Large intestine (tissue), 3 donors: ENCODE measurements around the gene PSMD12. TPM values are rescaled to one million over a fixed set of nuclear protein-coding genes. Genes with fewer than 3 reads are reported as not detected.
"Not testable (repeated sequence)": the region's sequence is repeated elsewhere in the genome, so short reads cannot be mapped to it uniquely, and the experiment has no call there.

ENCODE experiments used
- DNase-seq, 2 donors: peaks; one replicate each; pipeline versions ENCODE4 v3.0.0 to v3.0.0-alpha.2; 2013
- H3K27ac ChIP-seq: one replicate; pipeline ENCODE4 v1.5.1; 2013; ENCODE audit warnings: low read length
- H3K27me3 ChIP-seq: 2 replicates; pipeline ENCODE4 v1.6.1; 2013; ENCODE audit warnings: low read length; ENCODE audit not compliant: control insufficient read depth, insufficient read depth
- H3K36me3 ChIP-seq: 2 replicates; pipeline ENCODE4 v1.6.1; 2013; ENCODE audit warnings: low read length; ENCODE audit not compliant: control insufficient read depth, insufficient read depth
- H3K4me1 ChIP-seq: one replicate; pipeline ENCODE4 v1.6.1; 2013; ENCODE audit warnings: low read length; ENCODE audit not compliant: control insufficient read depth, insufficient read depth
- H3K4me3 ChIP-seq: one replicate; pipeline ENCODE4 v1.5.1; 2013; ENCODE audit warnings: low read length
- H3K9me3 ChIP-seq: one replicate; pipeline ENCODE4 v1.6.1; 2013; ENCODE audit warnings: mild to moderate bottlenecking, low read depth, low read length, moderate library complexity; ENCODE audit not compliant: control insufficient read depth
- WGBS: methylation state at CpG from one replicate; pipeline ENCODE4 v1.1.5; 2013; ENCODE audit warnings: low lambda C conversion rate; ENCODE audit not compliant: insufficient coverage; 5-methylcytosine and 5-hydroxymethylcytosine counted together
- polyA plus RNA-seq: library from polyadenylated mRNA; unstranded; fragments of 120-200 nt; gene quantifications from one replicate; pipeline ENCODE4 v1.2.1, GENCODE V29; 2013

Gene PSMD12
- polyA plus RNA-seq, 1 donor: 34.1 TPM

DNA sequence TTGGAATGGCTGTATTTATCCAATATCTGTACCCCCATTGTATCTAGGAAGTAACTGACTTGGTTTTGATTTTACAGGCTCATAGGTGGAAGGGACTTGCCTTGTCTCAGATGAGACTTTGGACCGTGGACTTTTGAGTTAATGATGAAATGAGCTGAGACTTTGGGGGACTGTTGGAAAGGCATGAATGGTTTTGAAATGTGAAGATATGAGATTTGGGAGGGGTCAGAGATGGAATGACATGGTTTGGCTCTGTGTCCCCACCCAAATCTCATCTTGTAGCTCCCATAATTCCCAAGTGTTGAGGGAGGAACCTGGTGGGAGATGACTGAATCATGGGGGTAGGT lies 34.2 kb downstream of the PSMD12 start:
- peak in 1 of 2 donors; percentile 22 for DNase-seq
- not testable (repeated sequence) for H3K36me3 ChIP-seq, H3K4me3 ChIP-seq, H3K4me1 ChIP-seq, H3K27ac ChIP-seq, H3K9me3 ChIP-seq, H3K27me3 ChIP-seq
- WGBS: 83% methylated on average over 1 of the region's 1 CpG

GRCh38 chr17:67331381-67332161 lies 34.8 kb downstream of the PSMD12 start:
- not testable (repeated sequence) for DNase-seq, H3K36me3 ChIP-seq, H3K4me3 ChIP-seq, H3K27me3 ChIP-seq, H3K27ac ChIP-seq, H3K9me3 ChIP-seq, H3K4me1 ChIP-seq
- no CpG with 5 or more reads among the region's 8 CpGs for WGBS

DNA sequence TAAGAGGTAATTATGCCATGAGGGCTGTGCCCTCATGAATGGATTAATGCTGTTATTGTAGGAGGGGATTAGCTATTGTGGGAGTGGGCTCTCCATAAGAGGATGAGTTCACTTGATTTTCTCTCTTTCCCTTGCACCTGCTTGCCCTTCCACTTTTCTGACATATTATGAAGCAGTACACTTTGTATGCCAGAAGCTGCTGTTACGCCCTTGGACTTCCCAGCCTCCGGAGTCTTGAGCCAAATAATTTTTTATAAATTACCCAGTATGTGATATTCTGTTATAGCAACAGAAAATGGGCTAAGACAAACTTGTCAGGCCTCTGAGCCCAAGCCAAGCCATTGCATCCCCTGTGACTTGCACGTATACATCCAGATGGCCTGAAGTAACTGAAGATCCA lies 38.4 kb downstream of the PSMD12 start:
- no peaks in the 10 kb centered on the region for H3K36me3 ChIP-seq
- H3K27ac ChIP-seq: no peak overlapping the region
- H3K9me3 ChIP-seq: no peaks in the 10 kb centered on the region
- no peak for DNase-seq
- no peaks in the 10 kb centered on the region for H3K27me3 ChIP-seq
- no peak overlapping the region for H3K4me3 ChIP-seq
- no CpG with 5 or more reads among the region's 3 CpGs for whole genome bisulfite sequencing
- peaks cover 3% of the 10 kb centered on the region for H3K4me1 ChIP-seq

- WGBS: no CpG with 5 or more reads among the region's 13 CpGs
- H3K27me3 ChIP-seq, H3K9me3 ChIP-seq, H3K36me3 ChIP-seq, H3K27ac ChIP-seq, DNase-seq, H3K4me3 ChIP-seq, H3K4me1 ChIP-seq: not testable (repeated sequence)
These were observed 39.2 kb downstream of the PSMD12 start for GRCh38 chr17:67326959-67327745.

- no CpG with 5 or more reads among the region's 3 CpGs for WGBS
- no peaks in the 10 kb centered on the region for H3K9me3 ChIP-seq
- no peak overlapping the region for H3K27ac ChIP-seq
- H3K27me3 ChIP-seq: no peaks in the 10 kb centered on the region
- H3K4me1 ChIP-seq: no peaks in the 10 kb centered on the region
- H3K36me3 ChIP-seq: no peaks in the 10 kb centered on the region
- DNase-seq: no peak
- H3K4me3 ChIP-seq: no peak overlapping the region
These were observed 39.9 kb downstream of the PSMD12 start for GRCh38 chr17:67326440-67326839.

GRCh38 chr17:67324330-67324729 lies 42.0 kb downstream of the PSMD12 start:
- Histone ChIP-seq H3K4me1 (no peaks in the 10 kb centered on the region), H3K36me3 (no peaks in the 10 kb centered on the region), H3K27me3 (no peaks in the 10 kb centered on the region), H3K9me3 (no peaks in the 10 kb centered on the region), H3K27ac (no peak overlapping the region), H3K4me3 (no peak overlapping the region)
- no CpG with 5 or more reads among the region's 2 CpGs for WGBS
- no peak for DNase-seq

- Histone ChIP-seq H3K4me3 (no peak overlapping the region), H3K4me1 (no peaks in the 10 kb centered on the region), H3K9me3 (no peaks in the 10 kb centered on the region), H3K27me3 (no peaks in the 10 kb centered on the region), H3K36me3 (no peaks in the 10 kb centered on the region), H3K27ac (no peak overlapping the region)
- DNase-seq: peak in 1 of 2 donors; percentile 9
- WGBS: no CpG with 5 or more reads among the region's 3 CpGs
These were observed 42.9 kb downstream of the PSMD12 start for GRCh38 chr17:67323445-67323844.

DNA sequence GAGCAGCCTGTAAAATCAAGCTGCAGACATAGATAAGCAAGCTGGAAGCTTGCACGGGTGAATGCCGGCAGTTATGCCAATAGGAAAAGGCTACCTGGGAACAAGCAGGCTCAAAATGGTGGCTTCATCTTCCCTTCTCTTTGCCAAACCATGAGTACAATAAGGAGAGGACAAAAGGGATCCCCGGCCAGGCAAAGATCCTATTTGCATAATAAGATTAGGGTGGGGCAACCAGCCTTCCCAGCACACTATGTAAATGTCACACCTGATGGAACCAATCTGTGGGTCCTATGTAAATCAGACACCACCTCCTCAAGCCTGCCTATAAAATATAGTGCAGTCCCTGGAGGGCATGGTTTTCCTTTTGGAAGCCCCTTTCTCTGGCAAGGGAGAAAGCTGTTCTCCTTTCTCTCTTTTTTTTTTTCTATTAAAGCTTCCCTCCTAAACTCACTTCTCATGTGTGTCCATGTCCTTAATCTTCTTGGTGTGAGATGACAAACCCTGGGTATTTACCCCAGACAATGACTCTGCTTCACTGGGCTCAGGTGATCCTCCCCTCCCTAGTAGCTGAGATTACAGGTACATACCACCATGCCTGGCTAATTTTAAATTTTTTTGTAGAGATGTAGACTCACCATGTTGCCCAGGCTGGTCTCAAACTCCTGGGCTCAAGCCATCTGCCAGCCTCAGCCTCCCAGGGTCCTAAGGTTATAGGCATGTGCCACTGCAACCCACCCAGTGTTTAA lies 44.2 kb downstream of the PSMD12 start:
- Histone ChIP-seq H3K27me3 (no peaks in the 10 kb centered on the region), H3K27ac (no peak overlapping the region), H3K4me1 (no peaks in the 10 kb centered on the region), H3K36me3 (no peaks in the 10 kb centered on the region), H3K4me3 (no peak overlapping the region), H3K9me3 (no peaks in the 10 kb centered on the region)
- DNase-seq: no peak
- WGBS: no CpG with 5 or more reads among the region's 3 CpGs

GRCh38 chr17:67321486-67321885 lies 44.9 kb downstream of the PSMD12 start:
- not testable (repeated sequence) for H3K4me1 ChIP-seq, DNase-seq
- WGBS: no CpG with 5 or more reads among the region's 13 CpGs

GRCh38 chr17:67316781-67317180 lies 49.6 kb downstream of the PSMD12 start:
- H3K36me3 ChIP-seq: no peaks in the 10 kb centered on the region
- no peaks in the 10 kb centered on the region for H3K27me3 ChIP-seq
- no peak overlapping the region for H3K4me3 ChIP-seq
- no peak for DNase-seq
- 100% methylated on average over 1 of the region's 5 CpGs for WGBS
- no peak overlapping the region for H3K27ac ChIP-seq
- no peaks in the 10 kb centered on the region for H3K9me3 ChIP-seq
- H3K4me1 ChIP-seq: no peaks in the 10 kb centered on the region

More at GRCh38 chr17:67321486-67321885, 44.9 kb downstream of the PSMD12 start:
- not testable (repeated sequence) for H3K9me3 ChIP-seq, H3K4me3 ChIP-seq, H3K27ac ChIP-seq, H3K36me3 ChIP-seq, H3K27me3 ChIP-seq
